Osteocyte (in vitro differentiated cells): Measurements from ENCODE around the gene LGMN. TPM values are rescaled to one million over a fixed set of nuclear protein-coding genes. Genes with fewer than 3 reads are reported as not detected.

Experiments used
- DNase-seq: peaks from one replicate; pipeline ENCODE4 v3.0.0; 2021; ENCODE audit warnings: mixed read lengths; ENCODE audit not compliant: unreplicated experiment; ENCODE audit errors: extremely low spot score
- H3K27ac Mint-ChIP-seq: one replicate; pipeline ENCODE4 v1.8.0; 2021; ENCODE audit warnings: mild to moderate bottlenecking, mixed read lengths; ENCODE audit not compliant: unreplicated experiment
- H3K27me3 Mint-ChIP-seq: one replicate; pipeline ENCODE4 v1.8.0; 2021; ENCODE audit warnings: mixed read lengths; ENCODE audit not compliant: unreplicated experiment
- H3K36me3 Mint-ChIP-seq: one replicate; pipeline ENCODE4 v1.8.0; 2021; ENCODE audit warnings: mixed read lengths; ENCODE audit not compliant: unreplicated experiment
- H3K4me1 Mint-ChIP-seq: one replicate; pipeline ENCODE4 v1.8.0; 2021; ENCODE audit warnings: mixed read lengths; ENCODE audit not compliant: unreplicated experiment
- H3K4me3 Mint-ChIP-seq: one replicate; pipeline ENCODE4 v1.8.0; 2021; ENCODE audit warnings: mild to moderate bottlenecking, moderate library complexity, mixed read lengths; ENCODE audit not compliant: unreplicated experiment
- H3K9me3 Mint-ChIP-seq: one replicate; pipeline ENCODE4 v1.8.0; 2021; ENCODE audit warnings: mixed read lengths; ENCODE audit not compliant: unreplicated experiment
- total RNA-seq: library from RNA; stranded (reverse); gene quantifications from 2 replicates; pipeline ENCODE4 v1.2.1, GENCODE V29; 2021
- TF ChIP-seq, protein P1 (sequence below): fragments of 200-600 bp; sonication (generic); IDR thresholded peaks from 2 replicates; pipeline ENCODE4 v1.5.0; 2021; ENCODE audit warnings: antibody characterized with exemption, mild to moderate bottlenecking, moderate library complexity

Gene LGMN
- total RNA-seq, 1 donor from 2014 or later, result 66.3 TPM

DNA sequence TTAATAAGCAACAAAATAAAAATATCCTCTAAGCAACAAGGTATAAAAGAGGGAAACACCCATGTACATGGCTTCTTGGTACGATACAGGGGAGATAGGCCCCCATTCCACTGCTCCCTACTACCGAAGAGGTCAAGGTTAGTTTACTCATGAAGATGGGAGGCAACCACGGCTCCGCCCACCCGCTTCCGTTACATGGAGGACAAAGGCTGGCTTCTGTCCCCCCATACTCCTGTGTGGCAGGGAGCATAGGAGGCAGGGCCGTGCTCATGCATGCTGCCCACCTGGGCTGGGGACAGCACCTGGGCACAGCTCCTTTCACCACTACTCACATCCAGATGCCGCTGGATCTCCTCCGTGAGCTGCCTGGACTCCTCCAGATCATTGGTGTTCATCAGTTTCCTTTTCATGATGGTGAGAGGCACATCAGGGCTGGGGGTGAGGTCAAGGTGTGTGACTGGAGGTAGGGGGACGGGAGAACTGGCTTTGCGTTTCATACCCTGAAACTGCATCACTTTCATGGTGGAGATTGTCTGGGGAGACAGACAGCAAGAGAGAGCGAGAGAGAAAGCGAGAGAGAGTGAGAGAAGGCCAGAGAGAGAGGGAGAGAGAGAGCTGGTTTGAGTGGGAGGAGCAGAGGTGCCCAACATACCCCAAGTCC lies 39.0 kb downstream of the LGMN start:
- H3K9me3 Mint-ChIP-seq, result no peaks in the 10 kb centered on the region
- no peaks in the 10 kb centered on the region for H3K27me3 Mint-ChIP-seq
- H3K4me1 Mint-ChIP-seq, result peaks cover 6% of the 10 kb centered on the region
- peaks cover 22% of the 10 kb centered on the region for H3K36me3 Mint-ChIP-seq
- H3K27ac Mint-ChIP-seq, result peak overlapping the region; percentile 73
- TF ChIP-seq, protein P1, sequence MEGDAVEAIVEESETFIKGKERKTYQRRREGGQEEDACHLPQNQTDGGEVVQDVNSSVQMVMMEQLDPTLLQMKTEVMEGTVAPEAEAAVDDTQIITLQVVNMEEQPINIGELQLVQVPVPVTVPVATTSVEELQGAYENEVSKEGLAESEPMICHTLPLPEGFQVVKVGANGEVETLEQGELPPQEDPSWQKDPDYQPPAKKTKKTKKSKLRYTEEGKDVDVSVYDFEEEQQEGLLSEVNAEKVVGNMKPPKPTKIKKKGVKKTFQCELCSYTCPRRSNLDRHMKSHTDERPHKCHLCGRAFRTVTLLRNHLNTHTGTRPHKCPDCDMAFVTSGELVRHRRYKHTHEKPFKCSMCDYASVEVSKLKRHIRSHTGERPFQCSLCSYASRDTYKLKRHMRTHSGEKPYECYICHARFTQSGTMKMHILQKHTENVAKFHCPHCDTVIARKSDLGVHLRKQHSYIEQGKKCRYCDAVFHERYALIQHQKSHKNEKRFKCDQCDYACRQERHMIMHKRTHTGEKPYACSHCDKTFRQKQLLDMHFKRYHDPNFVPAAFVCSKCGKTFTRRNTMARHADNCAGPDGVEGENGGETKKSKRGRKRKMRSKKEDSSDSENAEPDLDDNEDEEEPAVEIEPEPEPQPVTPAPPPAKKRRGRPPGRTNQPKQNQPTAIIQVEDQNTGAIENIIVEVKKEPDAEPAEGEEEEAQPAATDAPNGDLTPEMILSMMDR, result no peak
- no peak for DNase-seq
- no peak overlapping the region for H3K4me3 Mint-ChIP-seq

DNA sequence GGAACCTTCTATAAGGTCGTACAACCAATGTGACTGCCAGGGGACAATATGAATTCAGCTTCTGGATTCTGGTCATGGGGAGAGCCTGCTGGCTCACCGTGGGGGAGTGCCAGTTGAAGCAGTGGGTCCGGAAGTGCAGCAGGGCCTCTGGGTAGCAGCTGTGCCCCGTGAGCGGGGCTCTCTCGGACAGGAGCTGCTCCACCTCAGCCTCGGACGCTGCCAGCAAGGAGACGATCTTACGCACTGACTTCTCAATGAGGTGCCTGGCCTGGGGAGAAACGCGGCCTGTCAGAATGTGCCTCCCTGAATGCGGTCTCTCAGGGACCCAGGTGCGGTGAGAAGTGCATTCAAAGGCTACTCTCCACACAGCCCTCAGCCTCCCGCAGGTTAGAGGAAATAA lies 42.0 kb downstream of the LGMN start:
- Mint-ChIP-seq H3K27me3 (no peaks in the 10 kb centered on the region), H3K36me3 (peaks cover 31% of the 10 kb centered on the region), H3K4me1 (peaks cover 6% of the 10 kb centered on the region), H3K27ac (no peak overlapping the region), H3K4me3 (no peak overlapping the region), H3K9me3 (no peaks in the 10 kb centered on the region)
- TF ChIP-seq, protein P1, result no peak
- DNase-seq, result no peak

DNA sequence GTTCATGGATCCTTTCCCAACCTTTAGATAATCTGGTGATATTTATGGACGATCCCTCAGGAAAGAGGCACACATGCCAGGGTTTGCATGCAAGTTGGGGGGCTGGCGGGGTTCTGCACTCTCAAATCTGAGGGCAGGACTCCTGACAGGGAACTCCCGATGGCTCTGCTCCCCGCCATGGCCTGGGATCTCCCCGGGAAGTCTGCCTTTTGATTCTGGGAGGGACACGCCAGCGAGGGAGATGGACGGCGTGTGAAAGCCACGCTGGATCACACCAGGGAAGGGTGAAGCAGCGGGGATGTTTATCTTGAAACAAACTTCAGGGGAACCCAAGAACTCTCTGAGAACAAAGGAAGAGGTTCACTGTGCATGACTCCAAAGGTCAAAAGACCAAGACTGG lies 43.6 kb downstream of the LGMN start:
- TF ChIP-seq, protein P1, result no peak
- Mint-ChIP-seq H3K36me3 (peaks cover 31% of the 10 kb centered on the region), H3K27ac (no peak overlapping the region), H3K4me3 (no peak overlapping the region), H3K27me3 (no peaks in the 10 kb centered on the region), H3K4me1 (peaks cover 6% of the 10 kb centered on the region), H3K9me3 (no peaks in the 10 kb centered on the region)
- no peak for DNase-seq

DNA sequence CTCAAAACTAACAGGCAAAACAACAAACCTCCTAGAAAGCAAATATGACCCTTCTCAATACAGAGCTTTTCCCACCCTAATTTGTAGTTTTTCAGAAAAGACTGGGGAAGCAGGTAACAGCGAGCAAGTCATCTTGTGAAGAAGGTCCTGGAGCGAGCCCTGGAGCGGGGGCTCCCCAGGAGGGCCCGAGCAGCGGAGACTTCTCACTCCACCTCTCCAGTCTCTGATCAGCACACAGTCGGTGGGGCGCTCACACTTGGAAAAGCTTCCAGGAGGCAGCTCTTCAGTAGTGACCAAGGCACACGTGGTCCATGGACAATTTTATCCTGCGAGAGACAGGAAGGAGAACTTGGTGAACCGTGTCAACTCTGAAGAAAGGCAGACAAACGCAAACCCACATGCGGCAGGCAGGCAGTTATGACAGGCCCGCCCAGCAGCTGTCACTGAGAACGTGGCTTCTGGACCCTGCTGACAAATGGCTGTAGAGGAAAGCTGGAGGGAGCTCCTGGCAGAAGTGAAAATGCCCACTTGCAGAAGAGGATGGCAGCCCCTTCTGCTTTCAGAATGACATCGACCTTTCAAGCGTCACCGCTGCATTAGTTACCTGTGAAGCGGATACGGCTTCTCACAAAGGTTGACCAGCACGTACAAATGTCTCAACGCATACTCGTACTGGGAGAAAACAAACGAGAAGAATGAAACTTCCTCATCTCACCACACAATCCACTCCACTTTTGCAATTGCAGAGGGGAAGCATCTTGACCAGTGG lies 44.2 kb downstream of the LGMN start:
- H3K9me3 Mint-ChIP-seq, result no peaks in the 10 kb centered on the region
- H3K4me1 Mint-ChIP-seq, result peaks cover 5% of the 10 kb centered on the region
- DNase-seq, result no peak
- peaks cover 31% of the 10 kb centered on the region for H3K36me3 Mint-ChIP-seq
- no peaks in the 10 kb centered on the region for H3K27me3 Mint-ChIP-seq
- no peak overlapping the region for H3K4me3 Mint-ChIP-seq
- H3K27ac Mint-ChIP-seq, result no peak overlapping the region
- TF ChIP-seq, protein P1, result no peak

DNA sequence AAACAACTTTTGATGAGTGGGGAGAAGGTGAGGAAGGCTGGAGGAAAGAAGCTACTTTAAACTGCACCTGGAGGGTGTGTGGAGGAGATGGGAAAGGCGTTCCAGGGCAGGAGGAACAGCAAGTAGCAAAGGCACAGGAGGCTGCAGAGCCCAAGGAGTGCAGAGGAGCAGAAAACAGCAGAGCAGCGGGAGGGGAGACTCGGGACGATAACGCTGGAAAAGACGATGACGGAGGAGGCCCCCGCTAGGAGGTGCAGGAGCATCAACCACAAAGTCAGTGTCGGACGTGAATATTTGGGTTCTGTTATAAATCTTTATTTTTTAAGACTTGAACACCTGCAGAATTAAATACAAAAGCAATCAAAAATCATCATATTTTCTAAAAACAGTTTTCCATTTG lies 44.9 kb downstream of the LGMN start:
- no peak overlapping the region for H3K27ac Mint-ChIP-seq

More for the DNA sequence above, 44.9 kb downstream of the LGMN start:
- H3K9me3 Mint-ChIP-seq, result no peaks in the 10 kb centered on the region
- no peaks in the 10 kb centered on the region for H3K27me3 Mint-ChIP-seq
- peaks cover 31% of the 10 kb centered on the region for H3K36me3 Mint-ChIP-seq
- no peak overlapping the region for H3K4me3 Mint-ChIP-seq
- TF ChIP-seq, protein P1, result no peak
- no peaks in the 10 kb centered on the region for H3K4me1 Mint-ChIP-seq
- DNase-seq, result no peak
